Dendritic cell treated with granulocyte-macrophage colony-stimulating factor and Interleukin-4, amounts not matched to agents 40 ng/mL and 50 ng/mL, for 4 days (primary cell): ENCODE measurements around the gene SH3PXD2A.

ENCODE experiments used
- H3K27ac Mint-ChIP-seq: one replicate; pipeline ENCODE4 v1.8.0; 2022; ENCODE audit warnings: mild to moderate bottlenecking, mixed read lengths
- H3K27me3 Mint-ChIP-seq: one replicate; pipeline ENCODE4 v1.8.0; 2022; ENCODE audit warnings: mild to moderate bottlenecking, mixed read lengths
- H3K36me3 Mint-ChIP-seq: one replicate; pipeline ENCODE4 v1.8.0; 2022; ENCODE audit warnings: low read depth, mixed read lengths
- H3K4me1 Mint-ChIP-seq: one replicate; pipeline ENCODE4 v1.8.0; 2022; ENCODE audit warnings: low read depth, mixed read lengths
- H3K4me3 Mint-ChIP-seq: one replicate; pipeline ENCODE4 v1.8.0; 2022; ENCODE audit warnings: mild to moderate bottlenecking, moderate library complexity, mixed read lengths
- H3K9me3 Mint-ChIP-seq: one replicate; pipeline ENCODE4 v1.8.0; 2022; ENCODE audit warnings: mixed read lengths
- intact Hi-C: fragments of 100-400 bp; cut with micrococcal nuclease; formaldehyde crosslinking; loops from one replicate; pipeline ENCODE4 v1.15.0; 2022

SH3PXD2A gene

GRCh38 chr10:103861505-103861904 is 6.1 kb upstream of the SH3PXD2A start:
- Mint-ChIP-seq H3K4me3 (no peak overlapping the region), H3K27ac (no peak overlapping the region), H3K4me1 (peaks cover 2% of the 10 kb centered on the region), H3K27me3 (peaks cover 23% of the 10 kb centered on the region), H3K9me3 (peaks cover 11% of the 10 kb centered on the region), H3K36me3 (no peaks in the 10 kb centered on the region)
- intact Hi-C loops = loop anchor here (10.0 kb wide), 1 partner anchor 267 kb away; no protein-coding TSS in a partner anchor

DNA sequence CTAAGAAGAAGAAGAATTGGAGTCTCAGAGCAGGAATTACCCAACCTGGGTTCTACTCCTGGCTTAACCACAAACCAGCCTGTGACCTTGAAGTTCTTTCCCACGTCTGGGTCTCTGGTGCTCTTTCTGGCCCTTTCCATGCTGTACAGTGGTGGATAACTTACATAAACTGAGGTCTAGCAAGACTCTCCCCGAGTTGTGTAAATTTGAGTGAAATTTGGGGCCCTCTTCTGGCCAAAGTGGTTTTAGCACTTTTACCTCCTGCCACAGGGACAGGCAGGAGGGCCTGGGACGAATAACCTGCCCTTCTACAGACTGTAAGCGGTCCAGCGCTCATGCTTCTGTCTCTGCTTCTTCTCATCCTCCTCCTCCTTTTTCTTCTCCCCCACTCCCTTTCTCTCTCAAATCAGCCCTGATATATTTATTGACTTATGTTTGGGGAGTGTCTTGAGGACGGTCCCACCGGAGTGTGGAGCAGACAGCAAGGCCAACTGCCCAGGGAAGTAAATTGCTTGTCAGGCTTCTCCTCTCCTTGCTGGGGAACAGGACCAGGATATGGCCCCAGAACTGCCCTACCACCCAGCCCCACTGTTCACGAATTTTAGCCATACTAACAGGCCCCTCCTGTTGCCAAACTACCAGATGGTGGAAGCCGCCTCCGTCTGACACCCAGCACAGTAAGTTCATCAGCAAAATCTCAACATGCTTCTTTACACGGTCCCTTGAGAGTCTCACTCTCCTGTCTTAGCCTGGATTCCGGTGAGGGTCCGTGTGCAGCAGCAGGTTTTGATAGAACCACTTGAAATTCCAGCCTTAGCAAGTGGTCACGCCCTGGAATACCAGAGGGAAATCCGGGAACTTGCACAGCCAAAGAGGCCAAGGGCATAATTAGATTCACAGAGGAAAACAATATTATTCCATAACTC is 4.0 kb upstream of the SH3PXD2A start:
- Mint-ChIP-seq H3K4me1 (peaks cover 15% of the 10 kb centered on the region), H3K27ac (peak overlapping the region; percentile 55), H3K9me3 (no peaks in the 10 kb centered on the region), H3K27me3 (peaks cover 30% of the 10 kb centered on the region), H3K36me3 (no peaks in the 10 kb centered on the region), H3K4me3 (no peak overlapping the region)
- intact Hi-C loops = loop anchor here (1.0 to 10.0 kb wide), 2 partner anchors 146 to 265 kb away; no protein-coding TSS in a partner anchor

DNA sequence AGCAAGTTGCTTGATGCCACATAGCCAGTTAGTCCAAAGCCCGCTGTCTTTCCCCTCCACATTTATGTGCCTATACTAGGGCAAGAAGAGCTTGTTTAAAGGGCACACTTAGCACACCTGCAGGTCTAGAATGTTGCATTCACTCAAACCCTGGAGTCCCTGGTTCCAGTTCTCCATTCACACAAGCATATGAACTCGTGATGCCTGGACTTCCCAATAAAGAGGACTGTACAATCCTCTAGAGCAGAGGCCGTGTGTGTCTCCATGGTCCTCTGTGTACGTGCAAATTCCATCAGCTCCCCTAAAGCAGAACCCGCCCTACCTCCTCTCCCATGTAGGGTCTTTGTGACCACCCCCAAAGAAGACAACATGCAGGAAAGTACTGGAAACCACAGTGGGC is 3.0 kb upstream of the SH3PXD2A start:
- peaks cover 25% of the 10 kb centered on the region for H3K4me1 Mint-ChIP-seq
- peaks cover 40% of the 10 kb centered on the region for H3K27me3 Mint-ChIP-seq
- H3K27ac Mint-ChIP-seq = no peak overlapping the region
- H3K9me3 Mint-ChIP-seq = no peaks in the 10 kb centered on the region
- no peaks in the 10 kb centered on the region for H3K36me3 Mint-ChIP-seq
- intact Hi-C loops = no loop called here
- H3K4me3 Mint-ChIP-seq = no peak overlapping the region

DNA sequence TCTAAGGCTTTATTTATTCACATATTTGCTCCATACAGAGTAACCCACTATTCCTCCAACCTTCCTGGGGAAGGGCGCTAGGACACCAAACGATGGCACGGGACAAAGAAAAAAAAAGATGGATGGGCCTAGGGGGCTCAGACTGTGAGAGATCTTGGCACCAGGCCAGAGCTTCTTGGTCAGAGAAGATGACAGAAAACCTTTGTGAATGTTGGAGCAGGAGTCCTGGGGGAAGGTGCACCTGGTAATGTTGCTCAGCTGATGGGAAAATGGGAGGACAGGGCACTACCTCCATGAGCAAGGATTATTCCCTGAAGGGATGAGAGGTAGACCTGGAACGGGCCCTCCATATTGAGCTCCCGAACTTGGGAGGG is 1.4 kb upstream of the SH3PXD2A start:
- peaks cover 47% of the 10 kb centered on the region for H3K27me3 Mint-ChIP-seq
- intact Hi-C loops = no loop called here
- H3K36me3 Mint-ChIP-seq = no peaks in the 10 kb centered on the region

GRCh38 chr10:103855852-103856796 is 748 bp upstream of the SH3PXD2A start:
- intact Hi-C loops = no loop called here
- Mint-ChIP-seq H3K4me3 (peak overlapping the region; percentile 39), H3K4me1 (peaks cover 45% of the 10 kb centered on the region), H3K9me3 (no peaks in the 10 kb centered on the region), H3K36me3 (no peaks in the 10 kb centered on the region), H3K27ac (no peak overlapping the region), H3K27me3 (peaks cover 47% of the 10 kb centered on the region)

More for the DNA sequence above, 1.4 kb upstream of the SH3PXD2A start:
- no peak overlapping the region for H3K4me3 Mint-ChIP-seq
- no peak overlapping the region for H3K27ac Mint-ChIP-seq
- no peaks in the 10 kb centered on the region for H3K9me3 Mint-ChIP-seq
- peaks cover 40% of the 10 kb centered on the region for H3K4me1 Mint-ChIP-seq

- Mint-ChIP-seq H3K9me3 (no peaks in the 10 kb centered on the region), H3K27me3 (peaks cover 46% of the 10 kb centered on the region), H3K27ac (peak overlapping the region; percentile 40), H3K4me1 (peaks cover 58% of the 10 kb centered on the region), H3K4me3 (peak overlapping the region; percentile 75), H3K36me3 (no peaks in the 10 kb centered on the region)
- intact Hi-C loops = no loop called here
These were observed 537 bp downstream of the SH3PXD2A start for GRCh38 chr10:103854686-103855391.

DNA sequence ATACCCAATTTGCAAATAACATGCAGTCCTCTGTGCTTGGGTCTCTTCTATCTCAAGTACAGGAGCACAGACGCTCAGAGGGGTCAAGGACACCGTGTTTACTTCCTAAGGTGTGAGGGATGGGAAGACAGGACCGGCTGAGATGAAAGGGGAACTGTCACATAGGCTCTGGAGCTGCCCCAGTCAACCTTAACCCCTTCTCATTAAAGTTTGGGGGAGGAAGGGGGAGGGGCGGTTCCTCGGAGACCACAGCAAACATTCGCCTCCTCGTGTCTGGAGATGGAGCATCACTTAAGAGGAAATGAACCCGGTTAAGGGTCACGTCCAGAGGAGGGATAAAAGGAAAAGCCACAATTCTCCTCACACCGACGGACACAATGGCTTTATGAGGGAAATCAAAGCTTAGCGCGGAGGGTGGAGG is 1.1 kb downstream of the SH3PXD2A start:
- intact Hi-C loops = no loop called here
- H3K9me3 Mint-ChIP-seq = no peaks in the 10 kb centered on the region
- H3K27me3 Mint-ChIP-seq = peaks cover 41% of the 10 kb centered on the region
- H3K36me3 Mint-ChIP-seq = no peaks in the 10 kb centered on the region
- H3K4me3 Mint-ChIP-seq = peak overlapping the region; percentile 75
- peak overlapping the region; percentile 40 for H3K27ac Mint-ChIP-seq
- peaks cover 64% of the 10 kb centered on the region for H3K4me1 Mint-ChIP-seq

DNA sequence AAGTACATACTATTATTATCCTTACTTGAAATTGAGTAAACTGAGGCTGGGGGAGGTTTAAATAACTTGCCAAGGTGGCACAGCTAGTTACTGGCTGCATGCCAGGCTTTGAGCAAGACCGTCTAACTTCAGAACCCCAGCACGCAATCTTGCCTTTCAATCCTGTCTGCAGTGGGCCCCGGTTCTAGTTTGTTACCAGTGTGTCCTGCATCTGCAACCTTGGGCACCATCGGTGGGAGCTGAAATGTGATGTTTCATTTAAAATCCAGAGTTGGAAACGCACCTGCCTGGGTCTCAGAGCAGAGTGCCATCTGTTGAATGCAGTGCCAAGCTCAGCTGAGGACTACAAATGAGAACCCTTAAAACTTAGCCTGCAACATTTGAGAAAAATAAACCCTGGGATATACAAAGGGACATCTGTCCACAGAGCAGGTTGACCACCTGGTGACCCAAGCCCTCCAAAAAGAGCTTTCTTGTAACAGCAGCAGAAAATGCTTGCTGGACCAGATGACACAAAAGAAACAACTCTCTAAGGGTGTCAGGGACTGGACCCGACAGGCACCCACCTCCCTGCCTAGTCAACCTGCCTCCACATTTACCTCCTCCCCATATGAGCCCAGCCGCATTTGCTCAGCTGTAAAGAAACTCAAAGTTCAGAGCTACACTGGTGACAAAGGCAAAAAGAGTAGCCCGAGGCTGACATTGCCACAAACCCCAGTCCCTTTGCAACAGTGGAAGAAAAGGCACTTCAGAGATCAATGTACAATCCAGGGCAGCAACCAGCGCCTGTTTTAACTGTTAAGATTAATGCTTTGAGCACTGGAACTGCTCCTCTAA is 1.7 kb downstream of the SH3PXD2A start:
- H3K9me3 Mint-ChIP-seq = no peaks in the 10 kb centered on the region
- peaks cover 41% of the 10 kb centered on the region for H3K27me3 Mint-ChIP-seq
- intact Hi-C loops = no loop called here

DNA sequence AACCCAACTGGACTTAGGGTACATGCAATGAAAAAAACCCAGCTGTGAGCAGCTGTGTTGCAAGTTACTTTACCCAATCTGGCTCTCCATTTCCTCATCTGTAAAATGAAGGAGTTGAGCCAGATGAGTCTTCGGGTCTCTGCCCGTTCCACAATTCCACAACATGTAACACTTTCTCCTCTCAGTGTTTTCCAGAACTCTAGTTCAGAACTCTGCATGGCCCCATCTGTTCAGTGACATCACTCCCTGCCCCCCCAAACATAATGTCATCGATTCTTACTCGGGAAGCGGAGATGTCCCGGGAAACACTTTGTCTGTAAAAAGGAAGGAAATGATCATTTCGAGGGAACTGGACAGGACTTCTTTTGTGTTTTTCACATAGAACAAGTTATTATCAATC is 2.5 kb downstream of the SH3PXD2A start:
- Mint-ChIP-seq H3K27me3 (peaks cover 45% of the 10 kb centered on the region), H3K36me3 (no peaks in the 10 kb centered on the region), H3K4me1 (peaks cover 74% of the 10 kb centered on the region), H3K4me3 (no peak overlapping the region), H3K9me3 (no peaks in the 10 kb centered on the region), H3K27ac (no peak overlapping the region)
- intact Hi-C loops = no loop called here

More for the DNA sequence above, 1.7 kb downstream of the SH3PXD2A start:
- H3K4me3 Mint-ChIP-seq = no peak overlapping the region
- H3K4me1 Mint-ChIP-seq = peaks cover 67% of the 10 kb centered on the region
- no peaks in the 10 kb centered on the region for H3K36me3 Mint-ChIP-seq
- no peak overlapping the region for H3K27ac Mint-ChIP-seq

- H3K36me3 Mint-ChIP-seq = no peaks in the 10 kb centered on the region
- H3K9me3 Mint-ChIP-seq = no peaks in the 10 kb centered on the region
- H3K4me1 Mint-ChIP-seq = peaks cover 78% of the 10 kb centered on the region
- no peak overlapping the region for H3K27ac Mint-ChIP-seq
- no peak overlapping the region for H3K4me3 Mint-ChIP-seq
- intact Hi-C loops = no loop called here
- peaks cover 43% of the 10 kb centered on the region for H3K27me3 Mint-ChIP-seq
These were observed 3.1 kb downstream of the SH3PXD2A start for GRCh38 chr10:103852189-103852711.

- peaks cover 33% of the 10 kb centered on the region for H3K27me3 Mint-ChIP-seq
- H3K9me3 Mint-ChIP-seq = no peaks in the 10 kb centered on the region
- no peak overlapping the region for H3K4me3 Mint-ChIP-seq
- H3K36me3 Mint-ChIP-seq = no peaks in the 10 kb centered on the region
- intact Hi-C loops = no loop called here
- no peak overlapping the region for H3K27ac Mint-ChIP-seq
- H3K4me1 Mint-ChIP-seq = peaks cover 78% of the 10 kb centered on the region
These were observed 4.1 kb downstream of the SH3PXD2A start for GRCh38 chr10:103851261-103851660.

DNA sequence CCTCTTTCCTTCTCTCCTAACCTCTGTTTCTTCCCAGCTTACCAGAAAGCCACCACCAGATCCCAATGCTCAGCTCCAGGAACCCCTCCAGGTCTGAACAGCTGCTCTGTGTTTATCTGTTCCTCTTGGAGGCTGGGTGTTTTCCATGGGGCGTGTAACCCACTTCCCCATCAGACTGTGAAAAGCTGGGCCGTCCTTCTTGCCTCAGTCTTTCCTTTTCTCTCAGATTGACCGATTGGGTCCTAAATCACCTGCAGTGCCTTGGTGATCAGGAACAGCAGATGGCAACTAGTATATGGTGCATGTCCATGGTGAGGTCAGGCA is 4.8 kb downstream of the SH3PXD2A start:
- Mint-ChIP-seq H3K9me3 (no peaks in the 10 kb centered on the region), H3K36me3 (no peaks in the 10 kb centered on the region), H3K27ac (peak overlapping the region; percentile 90), H3K27me3 (peaks cover 28% of the 10 kb centered on the region), H3K4me1 (peaks cover 80% of the 10 kb centered on the region), H3K4me3 (peak overlapping the region; percentile 71)
- intact Hi-C loops = no loop called here
